ENCODE measurements around the gene AGTR1.

Gene AGTR1

GRCh38 chr3:148698190-148698810 is 597 bp downstream of the AGTR1 start:
- no peak overlapping the region for H3K4me3 ChIP-seq

DNA sequence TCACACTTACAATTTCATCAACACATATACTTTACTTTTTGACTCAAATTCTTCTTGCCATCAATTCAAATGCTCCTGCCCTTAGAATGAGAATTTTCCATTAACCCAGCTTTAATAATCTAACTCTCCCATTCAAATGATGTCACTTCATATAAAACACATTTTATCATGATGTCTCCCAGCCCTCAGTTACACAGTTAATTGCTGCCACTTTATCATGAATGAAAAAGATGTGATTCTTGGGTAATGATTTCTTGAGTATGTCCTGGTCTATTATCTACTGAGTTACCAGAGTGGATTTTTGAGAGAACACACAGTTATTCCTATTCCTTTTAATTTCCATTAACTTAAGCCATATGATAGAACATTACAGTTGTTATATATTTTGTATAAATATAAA is 7.6 kb downstream of the AGTR1 start:
- TF ChIP-seq Cebpa-rat (IDR thresholded peaks at IDR 0.05) = no peak
- Histone ChIP-seq H4K20me1 (no peaks in the 10 kb centered on the region), H3K4me3 (no peak overlapping the region), H3K9ac (no peak overlapping the region), H3K9me3 (no peaks in the 10 kb centered on the region), H3K4me2 (no peak overlapping the region), H3K27me3 (no peaks in the 10 kb centered on the region), H3K27ac (no peak overlapping the region), H3K4me1 (peaks cover 7% of the 10 kb centered on the region), H3K36me3 (no peaks in the 10 kb centered on the region)

More at GRCh38 chr3:148698190-148698810, 597 bp downstream of the AGTR1 start:
- Histone ChIP-seq H3K4me2 (no peak overlapping the region), H4K20me1 (no peaks in the 10 kb centered on the region), H3K9me3 (peaks cover 9% of the 10 kb centered on the region), H3K27ac (no peak overlapping the region), H3K36me3 (no peaks in the 10 kb centered on the region), H3K27me3 (no peaks in the 10 kb centered on the region), H3K9ac (no peak overlapping the region), H3K4me1 (no peaks in the 10 kb centered on the region)
- TF ChIP-seq Cebpa-rat (IDR thresholded peaks at IDR 0.05) = no peak

DNA sequence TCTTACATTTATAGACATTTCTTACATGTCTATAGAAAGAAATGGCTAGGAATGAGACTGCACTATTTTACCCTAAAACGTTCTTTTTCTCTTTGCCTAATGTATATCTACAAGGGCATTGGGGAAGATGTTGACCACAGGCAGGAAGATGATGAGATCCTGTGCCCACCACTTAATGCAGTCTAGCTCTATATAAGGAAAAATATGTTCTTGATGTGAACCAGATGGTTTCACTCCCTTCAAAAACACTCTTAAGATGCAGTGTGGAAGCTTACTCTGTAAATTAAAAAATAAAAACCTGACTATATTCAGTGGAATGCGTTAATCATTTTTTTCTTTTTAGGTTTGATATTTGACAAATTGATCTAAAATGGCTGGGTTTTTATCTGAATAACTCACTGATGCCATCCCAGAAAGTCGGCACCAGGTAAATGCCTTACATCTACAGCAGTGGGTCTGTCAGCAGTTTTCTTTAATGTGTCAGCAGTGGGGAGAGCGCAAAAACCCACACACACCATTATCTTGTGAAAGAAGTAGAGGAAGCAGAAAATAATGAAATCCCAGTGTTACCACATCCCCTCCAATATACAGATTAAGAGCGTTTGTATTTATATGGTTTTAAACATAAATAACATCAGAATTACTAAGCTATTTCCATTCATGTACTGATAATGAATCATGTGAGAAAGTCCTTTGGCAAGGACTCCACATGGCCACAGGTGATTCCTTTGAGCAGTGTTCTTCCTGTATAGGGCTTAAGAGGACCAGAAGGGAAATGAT is 10.1 kb downstream of the AGTR1 start:
- H3K27me3 ChIP-seq = no peaks in the 10 kb centered on the region
- H3K4me2 ChIP-seq = peak overlapping the region; percentile 26
- TF ChIP-seq Cebpa-rat (IDR thresholded peaks at IDR 0.05) = no peak
- no peaks in the 10 kb centered on the region for H3K9me3 ChIP-seq
- no peak overlapping the region for H3K27ac ChIP-seq
- H3K4me3 ChIP-seq = no peak overlapping the region
- H3K9ac ChIP-seq = no peak overlapping the region
- H3K4me1 ChIP-seq = peaks cover 7% of the 10 kb centered on the region
- H4K20me1 ChIP-seq = no peaks in the 10 kb centered on the region
- H3K36me3 ChIP-seq = no peaks in the 10 kb centered on the region

DNA sequence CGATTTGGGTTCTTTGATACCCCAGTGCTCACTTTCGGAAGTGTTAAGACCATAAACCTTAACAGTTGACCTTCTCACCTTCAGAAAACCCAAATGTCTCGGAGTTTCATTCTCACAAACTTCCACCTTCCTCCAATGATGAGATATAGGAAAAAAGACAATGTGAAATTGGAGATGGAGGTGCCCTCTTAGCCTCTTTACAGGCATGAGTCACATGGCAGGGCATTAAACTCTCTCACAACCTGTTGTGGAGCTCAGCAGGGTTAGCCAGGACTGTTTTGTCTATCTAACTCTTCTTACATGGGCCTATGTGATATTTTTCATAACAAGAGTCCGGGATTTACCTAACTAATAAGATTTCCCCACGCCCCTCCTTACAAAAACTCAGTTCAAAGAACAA is 10.7 kb downstream of the AGTR1 start:
- Histone ChIP-seq H3K9ac (no peak overlapping the region), H3K36me3 (no peaks in the 10 kb centered on the region), H3K27ac (no peak overlapping the region), H3K4me2 (no peak overlapping the region), H3K4me3 (no peak overlapping the region), H3K9me3 (no peaks in the 10 kb centered on the region), H3K27me3 (no peaks in the 10 kb centered on the region), H4K20me1 (no peaks in the 10 kb centered on the region), H3K4me1 (peaks cover 7% of the 10 kb centered on the region)
- TF ChIP-seq Cebpa-rat (IDR thresholded peaks at IDR 0.05) = no peak

- Histone ChIP-seq H3K9ac (no peak overlapping the region), H3K9me3 (no peaks in the 10 kb centered on the region), H3K27me3 (no peaks in the 10 kb centered on the region), H3K27ac (no peak overlapping the region), H3K36me3 (no peaks in the 10 kb centered on the region), H4K20me1 (no peaks in the 10 kb centered on the region), H3K4me3 (no peak overlapping the region), H3K4me2 (no peak overlapping the region), H3K4me1 (peaks cover 7% of the 10 kb centered on the region)
- no peak for TF ChIP-seq Cebpa-rat (IDR thresholded peaks at IDR 0.05)
These were observed 12.0 kb downstream of the AGTR1 start for GRCh38 chr3:148709560-148710253.

DNA sequence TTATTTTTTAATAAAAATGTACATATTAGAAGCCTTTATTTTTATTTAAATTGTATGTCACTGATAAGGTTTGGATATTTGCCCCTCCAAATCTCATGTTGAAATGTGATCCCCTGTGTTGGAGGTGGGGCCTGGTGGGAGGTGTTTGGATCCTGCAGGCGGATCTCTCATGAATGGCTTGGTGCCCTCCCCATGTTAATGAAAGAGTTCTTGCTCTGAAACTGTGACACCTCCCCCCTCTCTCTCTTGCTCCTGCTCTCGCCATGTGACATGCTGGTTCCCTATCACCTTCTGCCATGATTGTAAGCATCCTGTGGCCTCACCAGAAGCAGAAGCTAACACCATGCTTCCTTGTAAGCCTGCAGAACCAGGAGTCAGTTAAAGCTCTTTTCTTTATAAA is 13.0 kb downstream of the AGTR1 start:
- TF ChIP-seq Cebpa-rat (IDR thresholded peaks at IDR 0.05) = no peak
- H3K4me3 ChIP-seq = no peak overlapping the region
- H3K36me3 ChIP-seq = no peaks in the 10 kb centered on the region

GRCh38 chr3:148711981-148712666 is 14.4 kb downstream of the AGTR1 start:
- H3K36me3 ChIP-seq = no peaks in the 10 kb centered on the region
- H3K27me3 ChIP-seq = no peaks in the 10 kb centered on the region
- H3K27ac ChIP-seq = no peak overlapping the region
- no peaks in the 10 kb centered on the region for H3K9me3 ChIP-seq
- TF ChIP-seq Cebpa-rat (IDR thresholded peaks at IDR 0.05) = no peak
- no peak overlapping the region for H3K9ac ChIP-seq
- no peaks in the 10 kb centered on the region for H4K20me1 ChIP-seq
- H3K4me2 ChIP-seq = no peak overlapping the region
- H3K4me1 ChIP-seq = peaks cover 7% of the 10 kb centered on the region
- no peak overlapping the region for H3K4me3 ChIP-seq

More for the DNA sequence above, 13.0 kb downstream of the AGTR1 start:
- Histone ChIP-seq H3K9me3 (no peaks in the 10 kb centered on the region), H3K4me2 (no peak overlapping the region), H3K27ac (no peak overlapping the region), H3K27me3 (no peaks in the 10 kb centered on the region), H4K20me1 (no peaks in the 10 kb centered on the region), H3K9ac (no peak overlapping the region), H3K4me1 (peaks cover 7% of the 10 kb centered on the region)

DNA sequence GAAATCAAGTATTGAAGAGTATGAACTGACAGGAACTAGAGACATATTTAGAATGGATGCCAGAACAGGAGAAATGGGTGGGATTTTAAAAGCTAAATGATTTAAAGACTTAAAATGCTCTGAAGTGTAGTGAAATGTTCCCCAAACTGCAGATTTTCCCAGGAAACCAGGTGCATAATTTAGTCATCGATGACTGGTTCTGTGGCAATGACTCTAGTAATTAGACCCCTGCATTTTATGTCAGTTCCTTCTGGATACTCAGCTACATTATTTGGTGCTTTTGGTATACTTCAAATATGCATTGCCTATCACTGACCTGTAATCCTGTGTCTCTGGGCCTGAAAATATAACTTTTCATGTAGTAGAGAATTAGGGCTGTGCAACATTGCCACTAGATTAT is 16.8 kb downstream of the AGTR1 start:
- no peaks in the 10 kb centered on the region for H3K36me3 ChIP-seq
- H3K4me2 ChIP-seq = no peak overlapping the region
- TF ChIP-seq Cebpa-rat (IDR thresholded peaks at IDR 0.05) = no peak
- no peaks in the 10 kb centered on the region for H3K27me3 ChIP-seq
- H3K9me3 ChIP-seq = no peaks in the 10 kb centered on the region
- H3K4me3 ChIP-seq = no peak overlapping the region
- no peaks in the 10 kb centered on the region for H4K20me1 ChIP-seq
- no peak overlapping the region for H3K27ac ChIP-seq
- no peak overlapping the region for H3K9ac ChIP-seq
- H3K4me1 ChIP-seq = no peaks in the 10 kb centered on the region

DNA sequence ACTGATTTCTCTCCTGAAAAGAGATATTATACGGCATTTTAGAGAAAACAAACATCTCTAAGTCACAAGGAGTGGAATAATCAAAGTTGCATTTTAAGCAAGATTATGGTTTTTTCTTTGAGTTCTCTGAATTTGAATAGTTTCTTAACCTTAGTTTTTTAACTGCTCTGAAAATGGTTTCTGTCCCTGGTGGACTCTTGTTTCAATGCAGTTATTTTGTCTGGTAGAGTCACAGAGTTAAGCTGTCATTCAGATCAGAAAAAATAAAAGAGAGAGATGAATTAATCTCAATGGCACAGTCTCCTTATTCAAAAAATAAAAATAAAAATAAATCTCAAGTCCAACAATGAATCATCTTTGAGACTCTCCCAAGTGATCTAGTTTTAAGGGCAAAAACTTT is 19.0 kb downstream of the AGTR1 start:
- H3K4me2 ChIP-seq = no peak overlapping the region
- no peak for TF ChIP-seq Cebpa-rat (IDR thresholded peaks at IDR 0.05)
- H3K27ac ChIP-seq = no peak overlapping the region
- H3K9me3 ChIP-seq = no peaks in the 10 kb centered on the region
- no peak overlapping the region for H3K9ac ChIP-seq
- no peaks in the 10 kb centered on the region for H3K4me1 ChIP-seq
- H4K20me1 ChIP-seq = no peaks in the 10 kb centered on the region
- no peak overlapping the region for H3K4me3 ChIP-seq
- no peaks in the 10 kb centered on the region for H3K27me3 ChIP-seq
- H3K36me3 ChIP-seq = no peaks in the 10 kb centered on the region
